HepG2 (cell line): ENCODE measurements around the gene CREM. TPM values are rescaled to one million over a fixed set of nuclear protein-coding genes. Genes with fewer than 3 reads are reported as not detected.

Source experiments
- BRD4 ChIP-seq: sonication (generic); formaldehyde crosslinking; IDR thresholded peaks from 2 replicates; pipeline ENCODE4 v1.4.0; 2020; ENCODE audit warnings: missing genetic modification reagents
- CREBL2 ChIP-seq: sonication (generic); formaldehyde crosslinking; IDR thresholded peaks from 2 replicates; pipeline ENCODE4 v1.8.1; 2023; ENCODE audit warnings: missing genetic modification reagents, mild to moderate bottlenecking, borderline replicate concordance
- DNMT1 ChIP-seq: sonication (generic); formaldehyde crosslinking; IDR thresholded peaks from 2 replicates; pipeline ENCODE4 v1.5.1; 2020; ENCODE audit warnings: mild to moderate bottlenecking, missing genetic modification reagents
- DPF2 ChIP-seq: sonication (generic); formaldehyde crosslinking; IDR thresholded peaks from 2 replicates; pipeline ENCODE4 v1.4.0; 2020; ENCODE audit warnings: mild to moderate bottlenecking, low read depth, missing genetic modification reagents, borderline replicate concordance
- HDAC6 ChIP-seq: fragments of 200-600 bp; sonication (generic); IDR thresholded peaks from 2 replicates; pipeline ENCODE4 v1.7.0; 2017; ENCODE audit warnings: mild to moderate bottlenecking, antibody characterized with exemption, low read length, low read depth
- PRPF4 ChIP-seq: fragments of 200-400 bp; formaldehyde crosslinking; IDR thresholded peaks from 2 replicates; pipeline ENCODE4 v1.6.1; 2016; ENCODE audit warnings: low read length, low read depth; ENCODE audit not compliant: poor library complexity, severe bottlenecking
- ZBTB40 ChIP-seq, 2 experiments: fragments of 450-650 bp in 1 of 2; sonication (generic) in 1 of 2; formaldehyde crosslinking in 1 of 2; IDR thresholded peaks; 2 replicates each; pipeline versions ENCODE4 v1.6.1 to v1.8.0; 2016 to 2022; ENCODE audit warnings: antibody characterized with exemption in 1 of 2, mild to moderate bottlenecking in 1 of 2, missing genetic modification reagents in 1 of 2
- ZNF460 ChIP-seq: sonication (generic); formaldehyde crosslinking; IDR thresholded peaks from 2 replicates; pipeline ENCODE4 v1.5.1; 2020; ENCODE audit warnings: missing genetic modification reagents, mild to moderate bottlenecking, borderline replicate concordance
- polyA plus RNA-seq, 8 experiments: library from polyadenylated mRNA; depleted of rRNA in 3 of 8; stranded (reverse) in 7 of 8; unstranded in 1 of 8; fragments of >200 nt; fragmentation: Illumina TruSeq in 4 of 8; extraction: Trizol in 4 of 8; gene quantifications; 2 replicates each; pipeline versions ENCODE4 v1.2.1 to v1.2.3, GENCODE V29; 2011 to 2016; ENCODE audit warnings: low read depth in 4 of 8, missing spikeins in 1 of 8, mixed read lengths in 1 of 8; ENCODE audit not compliant: insufficient read depth in 1 of 8
- total RNA-seq, 5 experiments: library from RNA; depleted of rRNA; stranded (reverse); fragments of >200 nt; fragmentation: Illumina TruSeq; extraction: Trizol; gene quantifications; 2 replicates each; pipeline ENCODE4 v1.2.3, GENCODE V29; 2016; ENCODE audit warnings: low read depth in 1 of 5
- TF ChIP-seq, protein P1 (sequence below): sonication (generic); formaldehyde crosslinking; IDR thresholded peaks from 2 replicates; pipeline ENCODE4 v1.4.0; 2020; ENCODE audit warnings: missing genetic modification reagents, mild to moderate bottlenecking, borderline replicate concordance
- TF ChIP-seq, protein P2 (sequence below): conservative IDR thresholded peaks from 2 replicates; pipeline ENCODE4 v1.6.1; 2018; ENCODE audit warnings: missing genetic modification reagents

The CREM gene
- total and polyA plus RNA-seq, 2 of the 13 experiments (the other 11 are each of a cell fraction or from before 2014, with no cell fraction given) = 21.3 to 25.4 TPM

- TF ChIP-seq DNMT1 (no peak), ZBTB40 (IDR thresholded peaks at IDR 0.05) (no peak), ZBTB40 (CRISPR knock-in tag; IDR thresholded peaks at IDR 0.05) (no peak), ZNF460 (CRISPR knock-in tag) (no peak), HDAC6 (no peak), CREBL2 (CRISPR knock-in tag) (no peak), DPF2 (CRISPR knock-in tag) (no peak), PRPF4 (no peak), BRD4 (CRISPR knock-in tag) (no peak)
- TF ChIP-seq, protein P1, sequence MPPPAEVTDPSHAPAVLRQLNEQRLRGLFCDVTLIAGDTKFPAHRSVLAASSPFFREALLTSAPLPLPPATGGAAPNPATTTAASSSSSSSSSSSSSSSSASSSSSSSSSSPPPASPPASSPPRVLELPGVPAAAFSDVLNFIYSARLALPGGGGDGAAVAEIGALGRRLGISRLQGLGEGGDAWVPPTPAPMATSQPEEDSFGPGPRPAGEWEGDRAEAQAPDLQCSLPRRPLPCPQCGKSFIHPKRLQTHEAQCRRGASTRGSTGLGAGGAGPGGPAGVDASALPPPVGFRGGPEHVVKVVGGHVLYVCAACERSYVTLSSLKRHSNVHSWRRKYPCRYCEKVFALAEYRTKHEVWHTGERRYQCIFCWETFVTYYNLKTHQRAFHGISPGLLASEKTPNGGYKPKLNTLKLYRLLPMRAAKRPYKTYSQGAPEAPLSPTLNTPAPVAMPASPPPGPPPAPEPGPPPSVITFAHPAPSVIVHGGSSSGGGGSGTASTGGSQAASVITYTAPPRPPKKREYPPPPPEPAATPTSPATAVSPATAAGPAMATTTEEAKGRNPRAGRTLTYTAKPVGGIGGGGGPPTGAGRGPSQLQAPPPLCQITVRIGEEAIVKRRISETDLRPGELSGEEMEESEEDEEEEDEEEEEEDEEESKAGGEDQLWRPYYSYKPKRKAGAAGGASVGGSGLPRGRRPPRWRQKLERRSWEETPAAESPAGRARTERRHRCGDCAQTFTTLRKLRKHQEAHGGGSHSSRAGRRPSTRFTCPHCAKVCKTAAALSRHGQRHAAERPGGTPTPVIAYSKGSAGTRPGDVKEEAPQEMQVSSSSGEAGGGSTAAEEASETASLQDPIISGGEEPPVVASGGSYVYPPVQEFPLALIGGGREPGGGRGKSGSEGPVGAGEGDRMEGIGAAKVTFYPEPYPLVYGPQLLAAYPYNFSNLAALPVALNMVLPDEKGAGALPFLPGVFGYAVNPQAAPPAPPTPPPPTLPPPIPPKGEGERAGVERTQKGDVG (CRISPR knock-in tag) = no peak
- TF ChIP-seq, protein P2, sequence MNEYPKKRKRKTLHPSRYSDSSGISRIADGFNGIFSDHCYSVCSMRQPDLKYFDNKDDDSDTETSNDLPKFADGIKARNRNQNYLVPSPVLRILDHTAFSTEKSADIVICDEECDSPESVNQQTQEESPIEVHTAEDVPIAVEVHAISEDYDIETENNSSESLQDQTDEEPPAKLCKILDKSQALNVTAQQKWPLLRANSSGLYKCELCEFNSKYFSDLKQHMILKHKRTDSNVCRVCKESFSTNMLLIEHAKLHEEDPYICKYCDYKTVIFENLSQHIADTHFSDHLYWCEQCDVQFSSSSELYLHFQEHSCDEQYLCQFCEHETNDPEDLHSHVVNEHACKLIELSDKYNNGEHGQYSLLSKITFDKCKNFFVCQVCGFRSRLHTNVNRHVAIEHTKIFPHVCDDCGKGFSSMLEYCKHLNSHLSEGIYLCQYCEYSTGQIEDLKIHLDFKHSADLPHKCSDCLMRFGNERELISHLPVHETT (CRISPR knock-in tag) = no peak
These were observed 98.6 kb downstream of the CREM start (continued) for GRCh38 chr10:35225204-35225603.
